SK-N-SH (cell line): Measurements from ENCODE around the gene SLC17A5. TPM values are rescaled to one million over a fixed set of nuclear protein-coding genes. Genes with fewer than 3 reads are reported as not detected.

Experiments
- CTCF ChIA-PET: fragments of 300-600, 350-600 bp; formaldehyde crosslinking; extraction: SDS; loops from one replicate; lab custom pipeline; 2021; lab: Yijun Ruan, JAX
- POLR2A ChIA-PET: fragments of 350-600 bp; sonication (Branson Sonifier 250); formaldehyde crosslinking; extraction: SDS; loops from one replicate; lab custom pipeline; 2020; ENCODE audit warnings: antibody characterized with exemption, inconsistent platforms; lab: Yijun Ruan, JAX
- DNase-seq: peaks from one replicate; pipeline ENCODE4 v3.0.0; 2012
- H2AFZ ChIP-seq: fragments of 200-600 bp; sonication (generic); 2 replicates; pipeline ENCODE4 v1.8.1; 2016; ENCODE audit warnings: antibody characterized with exemption, mild to moderate bottlenecking, low read depth
- H3F3A ChIP-seq: fragments of 200-600 bp; sonication (generic); replicated peaks from 2 replicates; pipeline ENCODE3; 2016; ENCODE audit warnings: antibody characterized with exemption, mild to moderate bottlenecking; ENCODE audit not compliant: insufficient read depth
- H3K27ac ChIP-seq, 2 experiments: fragments of 200-500 bp in 1 of 2; fragments of 200-600 bp in 1 of 2; sonication (Bioruptor generic) in 1 of 2; sonication (generic), shearing (Covaris generic) in 1 of 2; 2 replicates each; pipeline versions ENCODE4 v1.5.1 to v1.6.1; 2014 to 2016; ENCODE audit warnings: low read depth in 2 of 2, inconsistent platforms in 1 of 2, low read length in 1 of 2, mild to moderate bottlenecking in 1 of 2, mixed read lengths in 1 of 2
- H3K27me3 ChIP-seq: fragments of 200-600 bp; sonication (generic), shearing (Covaris generic); 2 replicates; pipeline ENCODE4 v1.6.1; 2016; ENCODE audit warnings: mixed run types; ENCODE audit not compliant: insufficient read depth
- H3K36me3 ChIP-seq, 2 experiments: fragments of 200-500 bp in 1 of 2; fragments of 200-600 bp in 1 of 2; sonication (Bioruptor generic) in 1 of 2; sonication (generic) in 1 of 2; replicated peaks in 1 of 2; 2 replicates each; pipeline versions ENCODE3 to v1.5.1; 2014 to 2016; ENCODE audit warnings: low read length in 1 of 2, mild to moderate bottlenecking in 1 of 2; ENCODE audit not compliant: insufficient read depth in 2 of 2, control insufficient read depth in 1 of 2
- H3K4me1 ChIP-seq, 2 experiments: fragments of 200-500 bp in 1 of 2; fragments of 200-600 bp in 1 of 2; sonication (Bioruptor generic) in 1 of 2; sonication (generic), shearing (Covaris generic) in 1 of 2; 2 replicates each; pipeline versions ENCODE4 v1.5.1 to v1.6.1; 2014 to 2016; ENCODE audit warnings: low read depth in 1 of 2, low read length in 1 of 2, mixed run types in 1 of 2; ENCODE audit not compliant: insufficient read depth in 2 of 2, control insufficient read depth in 1 of 2
- H3K4me2 ChIP-seq: fragments of 200-600 bp; sonication (generic), shearing (Covaris generic); 2 replicates; pipeline ENCODE4 v1.6.1; 2017; ENCODE audit warnings: mixed run types
- H3K4me3 ChIP-seq, 2 experiments: fragments of 200-500 bp in 1 of 2; fragments of 200-600 bp in 1 of 2; sonication (Bioruptor generic) in 1 of 2; sonication (generic), shearing (Covaris generic) in 1 of 2; 2 replicates each; pipeline versions ENCODE4 v1.5.1 to v1.8.1; 2014 to 2016; ENCODE audit warnings: low read depth in 2 of 2, inconsistent platforms in 1 of 2, low read length in 1 of 2, mild to moderate bottlenecking in 1 of 2, mixed read lengths in 1 of 2, moderate library complexity in 1 of 2
- H3K79me2 ChIP-seq: fragments of 200-600 bp; sonication (generic); 2 replicates; pipeline ENCODE4 v1.8.1; 2017; ENCODE audit warnings: mild to moderate bottlenecking; ENCODE audit not compliant: insufficient read depth
- H3K9ac ChIP-seq: fragments of 200-600 bp; sonication (generic); 2 replicates; pipeline ENCODE4 v1.6.1; 2017; ENCODE audit warnings: mixed run types
- H3K9me2 ChIP-seq: fragments of 200-600 bp; sonication (generic); 2 replicates; pipeline ENCODE4 v1.6.1; 2017; ENCODE audit warnings: mixed run types
- H3K9me3 ChIP-seq: fragments of 200-600 bp; sonication (generic); 2 replicates; pipeline ENCODE4 v1.6.1; 2017; ENCODE audit warnings: mixed run types, mild to moderate bottlenecking, moderate library complexity
- H4K20me1 ChIP-seq: fragments of 200-600 bp; sonication (generic); 2 replicates; pipeline ENCODE4 v1.6.1; 2017; ENCODE audit warnings: mild to moderate bottlenecking, mixed run types; ENCODE audit not compliant: insufficient read depth
- CTCF ChIP-seq: fragments of 200-600 bp; sonication (generic); IDR thresholded peaks from 2 replicates; pipeline ENCODE4 v1.6.1; 2017; ENCODE audit warnings: antibody characterized with exemption, mild to moderate bottlenecking, moderate library complexity
- EP300 ChIP-seq, 2 experiments: IDR thresholded peaks; 2 replicates each; pipeline versions ENCODE4 v1.4.0 to v1.6.1; 2012; ENCODE audit warnings: borderline replicate concordance in 1 of 2, low read depth in 1 of 2, low read length in 1 of 2
- IRF3 ChIP-seq: fragments of 150-350 bp; IDR thresholded peaks from 2 replicates; pipeline ENCODE4 v1.6.1; 2016; ENCODE audit warnings: mild to moderate bottlenecking, low read depth, low read length
- POLR2AphosphoS5 ChIP-seq: IDR thresholded peaks from 2 replicates; pipeline ENCODE4 v1.6.1; 2012; ENCODE audit warnings: low read depth, low read length
- REST ChIP-seq: IDR thresholded peaks from 2 replicates; pipeline ENCODE4 v1.6.1; 2012; ENCODE audit warnings: mild to moderate bottlenecking, low read depth, low read length, moderate library complexity
- SIN3A ChIP-seq: IDR thresholded peaks from 2 replicates; pipeline ENCODE4 v1.6.1; 2012; ENCODE audit warnings: low read depth, mild to moderate bottlenecking, low read length, moderate library complexity, borderline replicate concordance
- TCF12 ChIP-seq: IDR thresholded peaks from 2 replicates; pipeline ENCODE4 v1.4.0; 2012
- YY1 ChIP-seq: IDR thresholded peaks from 2 replicates; pipeline ENCODE4 v1.4.0; 2012; ENCODE audit warnings: low read depth, mild to moderate bottlenecking
- ZBTB33 ChIP-seq: IDR thresholded peaks from 2 replicates; pipeline ENCODE4 v1.4.0; 2012; ENCODE audit warnings: low read depth, borderline replicate concordance
- WGBS: methylation state at CpG from one replicate; pipeline ENCODE4 v1.1.6; 2017; ENCODE audit warnings: low lambda C conversion rate; 5-methylcytosine and 5-hydroxymethylcytosine counted together
- polyA plus RNA-seq, 3 experiments: library from polyadenylated mRNA; depleted of rRNA; stranded (reverse); fragments of >200 nt; gene quantifications; 2 replicates each; pipeline ENCODE4 v1.2.3, GENCODE V29; 2012

The SLC17A5 gene
- polyA plus RNA-seq, 1 of the 3 experiments (the other 2 are of a cell fraction): 9.2 TPM

GRCh38 chr6:73675466-73676098 lies 21.8 kb upstream of the SLC17A5 start (continued):
- TF ChIP-seq IRF3 (no peak), CTCF (peak; percentile 95), ZBTB33 (no peak), TCF12 (peak; percentile 76), SIN3A (no peak), YY1 (no peak), REST (no peak)

- Histone ChIP-seq H3F3A (no peaks in the 10 kb centered on the region), H3K9me2 (no peaks in the 10 kb centered on the region), H3K27ac (no peak overlapping the region), H3K36me3 (no peaks in the 10 kb centered on the region), H3K9me3 (no peaks in the 10 kb centered on the region), H3K4me2 (no peak overlapping the region), H3K4me1 (no peaks in the 10 kb centered on the region), H3K79me2 (no peaks in the 10 kb centered on the region), H3K4me3 (no peak overlapping the region), H3K27me3 (no peaks in the 10 kb centered on the region), H2AFZ (no peak overlapping the region), H3K9ac (no peak overlapping the region), H4K20me1 (no peaks in the 10 kb centered on the region)
- no peak for DNase-seq
- TF ChIP-seq POLR2AphosphoS5: no peak
- TF ChIP-seq EP300 (IDR thresholded peaks at IDR 0.05; ENCODE audit: borderline replicate concordance in 1 of 2, low read depth in 1 of 2, low read length in 1 of 2): no peak
- CTCF ChIA-PET: interaction anchor here (0.9 kb wide), 1 partner anchor 19 kb away, joined by 5 read pairs; no protein-coding TSS in a partner anchor
- POLR2A ChIA-PET: no interaction called here
- WGBS: 61% methylated on average over 8 of the region's 8 CpGs
Measured at GRCh38 chr6:73671911-73672685, 18.3 kb upstream of the SLC17A5 start.
